Limb (tissue), 2 donors: ENCODE results near the gene DCTD.
A peak's percentile ranks its signal among the peaks of the same experiment; 100 is the strongest.
"Not testable (repeated sequence)": the region's sequence is repeated elsewhere in the genome, so short reads cannot be mapped to it uniquely, and the experiment has no call there.

Experiments used
- DNase-seq, 2 donors: peaks; one replicate each; pipeline ENCODE4 v3.0.0-alpha.2; 2016; ENCODE audit errors: extremely low spot score in 2 of 2

The DCTD gene

DNA sequence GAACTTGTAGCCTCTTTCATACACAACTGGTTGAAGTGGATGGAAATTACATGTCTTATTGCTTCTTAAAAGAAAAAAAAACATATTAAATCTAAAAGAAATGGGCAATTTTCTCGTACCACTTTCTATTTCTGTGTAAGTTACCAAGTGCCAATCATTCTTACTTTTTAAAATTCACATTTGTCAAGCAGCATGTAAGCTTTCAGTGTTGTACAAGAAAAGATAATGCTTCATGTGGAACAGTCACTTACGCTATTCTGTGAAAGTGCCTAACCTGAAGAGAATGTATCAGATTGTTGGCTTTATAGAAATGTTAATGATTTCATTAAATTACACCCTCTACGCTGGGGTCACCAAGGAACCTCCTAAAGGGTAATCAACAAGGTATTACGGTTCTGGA, 4.4 kb upstream of the DCTD start:
- DNase-seq, result no peak

- DNase-seq, result no peak
These were observed 3.5 kb upstream of the DCTD start for GRCh38 chr4:182920676-182921075.

DNA sequence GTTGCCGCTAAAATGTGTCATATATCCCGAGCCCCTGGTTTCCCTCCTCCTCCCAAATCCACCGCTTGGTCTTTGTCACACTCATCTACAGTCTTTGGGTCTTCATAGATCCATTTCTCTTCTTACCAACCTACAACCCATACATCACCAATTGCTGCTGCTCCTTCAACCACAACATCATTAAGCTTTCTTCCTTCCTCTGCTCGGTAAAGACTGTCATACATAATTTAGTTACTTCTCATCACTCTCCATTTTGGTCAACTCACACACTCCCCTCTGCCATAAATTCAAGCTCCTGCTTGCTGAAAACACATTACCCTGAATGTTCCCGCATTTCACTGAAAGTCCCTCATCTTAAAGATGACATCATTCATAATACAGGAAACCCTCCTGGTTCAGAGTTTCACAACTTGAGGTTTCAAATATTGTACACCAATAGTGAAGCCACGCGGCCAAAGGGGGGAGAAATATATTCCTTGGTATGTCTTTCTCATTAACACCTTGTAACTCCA, 1.7 kb upstream of the DCTD start:
- DNase-seq, result no peak

GRCh38 chr4:182918044-182918607, 940 bp upstream of the DCTD start:
- no peak for DNase-seq

GRCh38 chr4:182916483-182917181, 554 bp downstream of the DCTD start:
- peak; percentile 44 to 80 for DNase-seq

- DNase-seq, result no peak
These were observed 2.8 kb downstream of the DCTD start for GRCh38 chr4:182914357-182914756.

DNA sequence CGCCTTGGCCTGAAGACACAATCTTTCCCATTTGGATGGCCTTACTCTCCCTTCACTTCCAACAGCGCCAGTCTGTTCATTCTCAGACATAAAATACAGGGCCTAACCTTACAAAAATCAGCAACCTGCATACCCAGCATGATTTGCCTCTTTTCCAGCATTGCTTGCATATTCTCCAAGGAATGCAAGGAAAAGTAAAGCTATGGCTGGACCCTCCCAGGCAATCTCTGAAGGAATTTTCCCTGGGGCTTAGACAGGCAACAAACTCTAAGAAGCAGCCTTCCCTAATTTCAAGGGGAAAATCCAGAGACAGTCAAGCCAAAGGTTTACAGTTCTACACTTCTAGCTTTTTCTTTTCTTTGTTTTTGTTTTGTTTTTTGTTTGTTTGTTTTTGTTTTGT, 3.6 kb downstream of the DCTD start:
- DNase-seq, result no peak

DNA sequence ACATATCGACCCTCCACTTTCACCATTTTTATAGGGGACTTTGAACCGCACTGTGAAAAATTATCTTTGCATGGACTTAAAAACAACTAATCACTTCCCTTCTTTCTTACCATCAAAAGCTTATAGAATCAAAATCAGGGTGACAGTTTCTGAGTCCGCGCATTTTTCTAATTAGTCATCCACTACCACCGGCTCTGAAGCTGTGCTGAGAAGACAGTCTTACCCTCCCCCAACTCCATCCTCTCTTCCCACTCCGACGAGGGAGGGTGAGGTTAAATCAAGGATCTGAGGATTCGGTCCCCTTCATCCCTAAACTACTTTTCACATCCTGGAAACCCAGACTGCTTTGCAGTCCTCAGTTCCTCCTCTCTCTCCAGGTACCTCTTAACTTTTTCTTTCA, 4.2 kb downstream of the DCTD start:
- DNase-seq, result no peak

- no peak for DNase-seq
These were observed 9.1 kb downstream of the DCTD start for GRCh38 chr4:182908124-182908523.

DNA sequence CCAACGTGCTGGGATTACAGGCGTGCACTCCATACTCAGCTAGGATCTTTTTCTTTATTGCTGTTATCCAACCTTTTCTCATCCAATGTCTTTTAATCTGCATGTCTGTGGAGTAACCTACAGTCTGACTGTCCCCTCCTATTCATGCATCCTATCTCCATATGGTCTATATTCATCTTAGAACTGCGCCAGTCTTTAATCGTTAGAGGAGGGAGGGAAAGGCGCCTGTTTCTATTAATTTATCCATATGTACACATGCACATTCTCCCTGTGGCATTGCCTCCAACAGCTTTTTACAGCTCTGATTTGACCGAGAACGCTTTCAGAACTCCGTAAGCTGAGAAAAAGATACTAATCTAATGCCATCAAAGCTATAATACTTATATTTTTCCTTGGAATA, 9.8 kb downstream of the DCTD start:
- no peak for DNase-seq

DNA sequence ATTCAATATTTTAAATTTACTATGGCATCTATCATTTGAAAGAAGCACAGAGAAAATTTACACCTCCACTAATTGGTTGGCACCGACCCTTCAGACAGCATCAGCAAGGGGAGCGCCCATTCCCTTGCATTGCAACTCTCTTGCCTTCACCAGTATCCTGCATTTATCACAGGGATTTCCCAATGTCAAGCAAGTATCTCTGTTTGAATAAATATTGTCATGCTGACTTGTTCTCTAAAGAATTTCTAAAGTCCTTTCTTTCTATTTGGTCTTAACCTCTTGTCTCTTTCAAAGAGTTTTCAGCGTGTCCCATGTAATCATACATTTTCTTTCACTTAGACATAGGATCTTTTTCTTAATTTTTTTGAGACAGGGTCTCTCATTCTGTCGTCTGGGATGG, 10.4 kb downstream of the DCTD start:
- no peak for DNase-seq

DNA sequence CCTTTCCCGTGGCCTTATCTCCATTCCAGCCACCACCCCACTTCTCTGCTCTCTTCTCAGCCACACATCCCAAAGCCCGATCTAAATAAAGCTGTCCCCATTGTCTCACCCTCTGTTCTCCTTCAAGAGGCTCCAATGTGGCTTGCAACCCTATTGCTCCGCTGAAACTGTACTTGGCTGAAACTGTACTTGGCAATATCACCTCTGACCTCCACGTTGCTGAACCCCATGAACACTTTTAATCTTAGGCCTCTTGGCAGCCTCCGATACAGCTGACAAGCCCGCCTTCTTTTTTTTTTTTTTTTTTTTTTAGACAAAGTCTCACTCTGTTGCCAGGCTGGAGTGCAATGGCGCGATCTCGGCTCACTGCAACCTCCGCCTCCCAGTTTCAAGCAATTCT, 12.1 kb downstream of the DCTD start:
- DNase-seq, result no peak

- no peak for DNase-seq
These were observed 12.9 kb downstream of the DCTD start for GRCh38 chr4:182904211-182904761.

- DNase-seq, result no peak
These were observed 14.2 kb downstream of the DCTD start for GRCh38 chr4:182903013-182903412.

DNA sequence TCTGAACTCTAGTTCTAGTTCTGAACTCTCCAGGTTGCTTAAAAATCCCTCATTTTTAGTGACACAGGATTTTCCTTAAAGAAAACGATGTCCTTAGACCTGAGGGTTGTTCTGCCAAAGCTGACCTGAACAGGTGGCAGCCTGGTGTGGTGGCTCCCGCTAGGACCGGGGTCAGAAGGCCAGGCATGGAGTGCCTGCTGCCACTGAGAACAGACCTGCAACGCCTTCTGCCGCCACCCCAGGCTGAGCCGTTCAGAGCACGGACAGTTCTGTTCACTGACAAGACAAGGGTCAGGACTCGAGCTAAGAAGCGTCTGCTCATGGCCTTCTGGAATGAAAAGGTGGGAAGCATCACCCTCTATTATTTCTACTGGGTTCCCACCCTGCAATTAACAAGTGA, 15.8 kb downstream of the DCTD start:
- no peak for DNase-seq

DNA sequence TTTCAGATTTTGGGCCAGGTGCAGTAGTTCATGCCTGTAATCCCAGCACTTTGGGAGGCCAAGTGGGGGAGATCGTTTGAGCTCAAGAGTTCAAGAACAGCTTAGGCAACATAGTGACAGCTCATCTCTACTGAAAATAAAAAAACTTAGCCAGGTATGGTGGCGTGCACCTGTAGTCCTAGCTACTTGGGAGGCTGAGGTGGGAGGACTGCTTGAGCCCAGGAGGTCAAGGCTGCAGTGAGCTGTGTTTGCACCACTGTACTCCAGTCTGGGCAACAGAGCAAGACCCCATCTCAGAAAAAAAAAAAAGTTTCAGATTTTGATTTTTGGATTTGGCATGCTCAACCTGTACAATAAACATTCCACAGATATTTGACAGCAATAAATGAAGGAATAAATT, 17.2 kb downstream of the DCTD start:
- not testable (repeated sequence) for DNase-seq

- no peak for DNase-seq
These were observed 18.7 kb downstream of the DCTD start for GRCh38 chr4:182898479-182898799.

GRCh38 chr4:182897601-182898478, 19.3 kb downstream of the DCTD start:
- no peak for DNase-seq

GRCh38 chr4:182896421-182896820, 20.8 kb downstream of the DCTD start:
- no peak for DNase-seq

GRCh38 chr4:182895791-182896292, 21.3 kb downstream of the DCTD start:
- no peak for DNase-seq

- DNase-seq, result no peak
These were observed 22.4 kb downstream of the DCTD start for GRCh38 chr4:182894681-182895275.
